GM19239 (cell line): ENCODE measurements around the gene FAM110C.
A peak's percentile ranks its signal among the peaks of the same experiment; 100 is the strongest.
"Not testable (repeated sequence)": the region's sequence is repeated elsewhere in the genome, so short reads cannot be mapped to it uniquely, and the experiment has no call there.

ENCODE experiments used
- DNase-seq: peaks from one replicate; pipeline ENCODE4 v3.0.0; 2011; ENCODE audit warnings: low spot score; ENCODE audit not compliant: insufficient read length
- FAIRE-seq: peaks from 2 replicates; lab custom pipeline; 2011; peaks lifted over from hg19 to GRCh38; lab: Jason Lieb, UNC

Gene FAM110C

GRCh38 chr2:46471-47345 lies at the start of gene FAM110C:
Gene FAM110C, minus strand, starts transcription at chr2:46505. Its CDS starts 120 bp downstream, at chr2:46385.
- DNase-seq (no peak), FAIRE-seq (no peak)

GRCh38 chr2:92326-92725 lies 46.0 kb upstream of the FAM110C start:
- FAIRE-seq, result no peak
- no peak for DNase-seq

GRCh38 chr2:90645-91312 lies 44.5 kb upstream of the FAM110C start:
- FAIRE-seq (no peak), DNase-seq (no peak)

GRCh38 chr2:85761-86160 lies 39.5 kb upstream of the FAM110C start:
- DNase-seq (no peak), FAIRE-seq (no peak)

- no peak for FAIRE-seq
Observed at GRCh38 chr2:84121-84520, 37.8 kb upstream of the FAM110C start.

GRCh38 chr2:80971-81736 lies 34.8 kb upstream of the FAM110C start:
- no peak for FAIRE-seq
- no peak for DNase-seq

More at GRCh38 chr2:84121-84520, 37.8 kb upstream of the FAM110C start:
- DNase-seq, result no peak

GRCh38 chr2:80378-80777 lies 34.1 kb upstream of the FAM110C start:
- DNase-seq, result no peak
- FAIRE-seq, result no peak

GRCh38 chr2:71309-72035 lies 25.2 kb upstream of the FAM110C start:
- FAIRE-seq (no peak), DNase-seq (no peak)

GRCh38 chr2:69366-70344 lies 23.4 kb upstream of the FAM110C start:
- FAIRE-seq (no peak), DNase-seq (no peak)

GRCh38 chr2:68637-69036 lies 22.3 kb upstream of the FAM110C start:
- DNase-seq, result not testable (repeated sequence)
- FAIRE-seq, result peak; percentile 26

GRCh38 chr2:66853-67252 lies 20.5 kb upstream of the FAM110C start:
- DNase-seq (no peak), FAIRE-seq (no peak)

GRCh38 chr2:65121-65520 lies 18.8 kb upstream of the FAM110C start:
- no peak for FAIRE-seq
- no peak for DNase-seq

- FAIRE-seq, result no peak
Observed at GRCh38 chr2:55587-56448, 9.5 kb upstream of the FAM110C start.

GRCh38 chr2:51613-52012 lies 5.3 kb upstream of the FAM110C start:
- DNase-seq (no peak), FAIRE-seq (no peak)

More at GRCh38 chr2:55587-56448, 9.5 kb upstream of the FAM110C start:
- DNase-seq, result no peak

- DNase-seq (no peak), FAIRE-seq (no peak)
Observed at GRCh38 chr2:47737-48136, 1.4 kb upstream of the FAM110C start.

- DNase-seq (no peak), FAIRE-seq (no peak)
Observed at GRCh38 chr2:47346-47725, 1.0 kb upstream of the FAM110C start.

- no peak for FAIRE-seq
- DNase-seq, result no peak
Observed at GRCh38 chr2:46131-46470, 204 bp downstream of the FAM110C start.
